Sigmoid colon (tissue), 7 donors: ENCODE results near the gene PPP2R2C. TPM values are rescaled to one million over a fixed set of nuclear protein-coding genes. Genes with fewer than 3 reads are reported as not detected.

Source experiments
- DNase-seq: peaks from one replicate; pipeline ENCODE4 v3.0.0-alpha.2; 2019
- H3K27ac ChIP-seq, 4 donors: fragments of 200-600 bp; sonication (generic); one replicate each; pipeline ENCODE4 v1.5.1; 2016 to 2019; ENCODE audit warnings: mild to moderate bottlenecking in 1 of 4
- H3K27me3 ChIP-seq, 3 donors: fragments of 200-600 bp; sonication (generic); one replicate each; pipeline ENCODE4 v1.5.1; 2019; ENCODE audit warnings: mild to moderate bottlenecking in 1 of 3
- H3K36me3 ChIP-seq, 4 donors: fragments of 200-600 bp; sonication (generic); one replicate each; pipeline ENCODE4 v1.5.1; 2016 to 2019
- H3K4me1 ChIP-seq, 4 donors: fragments of 200-600 bp; sonication (generic); one replicate each; pipeline ENCODE4 v1.5.1; 2017 to 2019
- H3K4me3 ChIP-seq, 4 donors: fragments of 200-600 bp; sonication (generic); one replicate each; pipeline ENCODE4 v1.5.1; 2017 to 2019; ENCODE audit warnings: mild to moderate bottlenecking in 2 of 4, moderate library complexity in 1 of 4
- H3K9me3 ChIP-seq, 4 donors: fragments of 200-600 bp in 3 of 4; sonication (generic) in 3 of 4; one replicate each; pipeline versions ENCODE4 v1.5.1 to v1.6.1; 2013 to 2019
- CTCF ChIP-seq, 4 experiments: fragments of 450-650 bp in 3 of 4; fragments of 200-600 bp in 1 of 4; IDR thresholded peaks; one replicate each; pipeline ENCODE4 v1.5.1; 2016 to 2019; ENCODE audit warnings: antibody characterized with exemption in 4 of 4, mild to moderate bottlenecking in 3 of 4, moderate library complexity in 2 of 4
- EP300 ChIP-seq, 4 donors: sonication (generic); formaldehyde crosslinking; IDR thresholded peaks; one replicate each; pipeline ENCODE4 v1.6.1; 2017; ENCODE audit warnings: antibody characterized with exemption in 4 of 4
- POLR2A ChIP-seq, 2 donors: fragments of 450-650 bp; IDR thresholded peaks; one replicate each; pipeline ENCODE4 v1.6.1; 2016; ENCODE audit warnings: antibody characterized with exemption in 2 of 2, mild to moderate bottlenecking in 2 of 2, moderate library complexity in 2 of 2
- POLR2AphosphoS5 ChIP-seq, 4 donors: sonication (generic); formaldehyde crosslinking; IDR thresholded peaks; one replicate each; pipeline ENCODE4 v1.6.1; 2017; ENCODE audit warnings: antibody characterized with exemption in 4 of 4
- whole genome bisulfite sequencing, 2 donors: extraction: QIAGEN DNeasy Blood & Tissue Kit; methylation state at CpG; one replicate each; pipeline ENCODE4 v1.1.7; 2013; 5-methylcytosine and 5-hydroxymethylcytosine counted together
- intact Hi-C: fragments of 100-400 bp; cut with DNase I; formaldehyde crosslinking; loops from one replicate; pipeline ENCODE4 v1.15.1; 2023
- polyA plus RNA-seq, 3 donors: library from polyadenylated mRNA; stranded (reverse); fragments of 200-250 nt; gene quantifications; one replicate each; pipeline ENCODE4 v1.2.3, GENCODE V29; 2013
- total RNA-seq, 4 donors: library from RNA; depleted of rRNA; stranded (reverse); fragments of >200 nt; gene quantifications; one replicate each; pipeline ENCODE4 v1.1.0, GENCODE V29; 2016
- donor health status: healthy with polysubstance abuse.
- donor health status: Bipolar disorder and iron deficiency.
- donor health status: healthy.

The PPP2R2C gene
- total and polyA plus RNA-seq, 7 donors: 0.49 to 2.8 (median 1.1) TPM; not detected in 2

DNA sequence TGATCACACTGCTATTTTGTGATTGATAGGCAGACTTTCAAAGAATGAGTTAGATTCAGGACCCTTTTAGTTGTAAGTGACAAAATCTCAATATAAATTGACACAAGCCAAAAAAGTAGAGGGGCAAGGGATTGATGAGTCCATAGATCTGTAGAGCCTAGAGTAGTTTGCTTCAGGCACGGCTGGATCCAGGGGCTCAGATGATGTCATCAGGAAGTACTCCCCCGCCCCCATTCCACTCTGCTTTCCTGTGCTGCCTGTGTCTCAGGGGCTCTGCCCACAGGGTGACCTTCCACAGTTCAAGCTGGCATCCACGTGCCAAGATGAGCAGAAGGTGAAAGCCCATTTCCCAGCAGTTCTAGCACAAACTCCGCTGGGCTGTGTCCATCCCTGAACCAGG is 189.1 kb downstream of the PPP2R2C start:
- Histone ChIP-seq H3K4me1 (peaks cover 0 to 36% (median 30%) of the 10 kb centered on the region in 4 donors), H3K4me3 (no peak overlapping the region), H3K27me3 (no peaks in the 10 kb centered on the region), H3K9me3 (no peaks in the 10 kb centered on the region), H3K36me3 (peaks cover 8 to 40% (median 27%) of the 10 kb centered on the region in 4 donors), H3K27ac (peak overlapping the region in 3 of 4 donors; percentile 81 to 96 (median 93))
- intact Hi-C loops: no loop called here
- DNase-seq: no peak
- TF ChIP-seq POLR2AphosphoS5 (IDR thresholded peaks at IDR 0.05) (no peak), CTCF (IDR thresholded peaks at IDR 0.05) (no peak), EP300 (IDR thresholded peaks at IDR 0.05) (no peak)
- WGBS, 2 donors: 91 to 92% methylated on average over 4 of the region's 4 CpGs

- peaks cover 4 to 43% (median 23%) of the 10 kb centered on the region in 4 donors for H3K36me3 ChIP-seq
- H3K27ac ChIP-seq: peak overlapping the region; percentile 46 to 96 (median 87)
- no peak for DNase-seq
- TF ChIP-seq EP300 (IDR thresholded peaks at IDR 0.05) (no peak), POLR2AphosphoS5 (IDR thresholded peaks at IDR 0.05) (no peak), CTCF (IDR thresholded peaks at IDR 0.05) (no peak), POLR2A (IDR thresholded peaks at IDR 0.05) (no peak)
- 71 to 78% methylated on average over 6 of the region's 6 CpGs for WGBS, 2 donors
- intact Hi-C loops: no loop called here
- no peak overlapping the region for H3K4me3 ChIP-seq
- H3K4me1 ChIP-seq: peaks cover 0 to 45% (median 39%) of the 10 kb centered on the region in 4 donors
- no peaks in the 10 kb centered on the region for H3K9me3 ChIP-seq
- H3K27me3 ChIP-seq: no peaks in the 10 kb centered on the region
Observed at GRCh38 chr4:6282314-6282771, 190.1 kb downstream of the PPP2R2C start.

- Histone ChIP-seq H3K4me3 (no peak overlapping the region), H3K27ac (peak overlapping the region; percentile 46 to 96 (median 87)), H3K27me3 (no peaks in the 10 kb centered on the region), H3K9me3 (no peaks in the 10 kb centered on the region), H3K4me1 (peaks cover 0 to 52% (median 46%) of the 10 kb centered on the region in 4 donors), H3K36me3 (peaks cover 0 to 36% (median 17%) of the 10 kb centered on the region in 4 donors)
- DNase-seq: peak; percentile 82
- TF ChIP-seq POLR2AphosphoS5 (IDR thresholded peaks at IDR 0.05) (peak in 1 of 4 donors; percentile 34), POLR2A (IDR thresholded peaks at IDR 0.05) (no peak)
- 79 to 88% methylated on average over 20 of the region's 20 CpGs for WGBS, 2 donors
- intact Hi-C loops: no loop called here
Observed at GRCh38 chr4:6281436-6282313, 190.7 kb downstream of the PPP2R2C start.

DNA sequence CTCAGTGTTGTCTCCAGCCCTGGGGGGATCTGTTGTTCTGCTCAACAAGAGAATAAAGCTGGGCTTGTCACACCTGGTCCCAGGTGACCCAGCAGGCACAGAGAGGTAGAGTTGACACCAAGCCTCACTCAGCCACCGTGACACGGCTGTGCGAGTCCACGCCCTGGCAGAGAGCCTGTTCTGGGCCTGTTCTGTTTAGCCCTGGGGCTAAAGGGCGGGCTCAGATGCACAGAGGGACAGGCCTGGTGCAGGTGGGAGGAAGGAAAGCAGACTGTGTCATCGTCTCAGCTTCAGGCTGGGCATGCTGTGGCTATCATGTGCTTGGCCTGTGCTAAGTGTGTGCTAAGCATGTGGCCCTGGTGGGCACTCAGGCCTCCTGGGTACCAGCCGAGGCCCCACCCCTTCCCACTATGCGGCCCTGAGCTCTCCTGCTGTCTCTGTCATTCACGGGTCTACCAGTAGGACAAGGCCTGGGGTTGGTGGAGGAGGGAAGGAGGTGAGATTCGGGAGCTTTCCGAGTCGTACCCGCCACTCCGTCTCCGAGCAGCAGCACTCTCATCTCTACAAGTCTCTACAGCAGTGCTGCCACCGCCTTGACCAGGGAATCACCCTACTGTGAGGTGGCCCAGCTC is 191.9 kb downstream of the PPP2R2C start:
- intact Hi-C loops: no loop called here
- peaks cover 0 to 64% (median 58%) of the 10 kb centered on the region in 4 donors for H3K4me1 ChIP-seq
- H3K9me3 ChIP-seq: no peaks in the 10 kb centered on the region
- H3K27me3 ChIP-seq: no peaks in the 10 kb centered on the region
- no peak for DNase-seq
- peak overlapping the region in 3 of 4 donors; percentile 81 to 96 (median 93) for H3K27ac ChIP-seq
- no peak overlapping the region for H3K4me3 ChIP-seq
- TF ChIP-seq POLR2A (IDR thresholded peaks at IDR 0.05): no peak
- no peak for TF ChIP-seq POLR2AphosphoS5 (IDR thresholded peaks at IDR 0.05)
- TF ChIP-seq CTCF (IDR thresholded peaks at IDR 0.05): no peak
- peaks cover 0 to 35% (median 14%) of the 10 kb centered on the region in 4 donors for H3K36me3 ChIP-seq
- WGBS, 2 donors: 85 to 88% methylated on average over 16 of the region's 16 CpGs
